ENCODE data around the gene EP300.

The EP300 gene

DNA sequence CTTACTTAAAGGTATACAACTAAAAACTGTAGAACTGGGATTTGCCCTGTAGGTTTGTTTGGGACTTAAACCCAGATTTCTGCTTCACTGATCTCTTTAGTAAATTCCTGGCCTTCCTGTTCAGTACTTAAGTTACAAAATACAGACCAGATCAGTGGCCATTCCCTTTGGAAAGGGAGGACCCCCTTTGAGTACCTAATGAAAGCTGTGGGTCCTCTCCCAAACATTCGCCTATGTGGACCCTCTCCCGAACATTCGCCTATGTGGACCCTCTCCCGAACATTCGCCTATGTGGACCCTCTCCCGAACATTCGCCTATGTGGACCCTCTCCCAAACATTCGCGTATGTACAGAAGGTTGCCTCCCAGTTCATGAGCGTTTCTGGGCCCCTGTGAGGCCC, 123.0 kb downstream of the EP300 start:
- peaks cover 0 to 14% (median 5%) of the 10 kb centered on the region in 5 experiments for H3K9me3 ChIP-seq (ENCODE audit: control extremely low read depth in 1 of 5, control insufficient read depth in 4 of 5, insufficient read depth in 2 of 5, low read depth in 1 of 5, low read length in 4 of 5)
- no peak overlapping the region for H3K4me3 ChIP-seq (ENCODE audit: control insufficient read depth in 1 of 7, extremely low read depth in 1 of 7, insufficient read depth in 4 of 7, low read depth in 2 of 7, low read length in 6 of 7)
- ChIA-PET CTCF (interaction anchor here (0.8 to 2.0 kb wide), 3 partner anchors 15 to 22 kb away, joined by 3 to 6 read pairs (median 4); no protein-coding TSS in a partner anchor), POLR2A (no interaction called here)
- DNase-seq: no peak
- 98% methylated on average over 10 of the region's 10 CpGs for WGBS (ENCODE audit: insufficient coverage)
- H3K27ac ChIP-seq (ENCODE audit: insufficient read depth in 1 of 2, low read depth in 1 of 2, low read length in 2 of 2, poor library complexity in 1 of 2, severe bottlenecking in 2 of 2): no peak overlapping the region
- H3K27me3 ChIP-seq (replicated peaks in 2 of 5; ENCODE audit: control insufficient read depth in 4 of 5, insufficient read depth in 5 of 5, low read length in 4 of 5): no peaks in the 10 kb centered on the region
- peaks cover 12 to 45% (median 34%) of the 10 kb centered on the region in 4 experiments for H3K36me3 ChIP-seq (ENCODE audit: control insufficient read depth in 4 of 4, insufficient read depth in 4 of 4, low read length in 3 of 4)
- peaks cover 0 to 22% (median 15%) of the 10 kb centered on the region in 4 experiments for H3K4me1 ChIP-seq (ENCODE audit: control extremely low read depth in 1 of 4, control insufficient read depth in 4 of 4, insufficient read depth in 4 of 4, low read length in 3 of 4)

GRCh38 chr22:41215926-41216325, 123.5 kb downstream of the EP300 start:
- Histone ChIP-seq H3K4me3 (ENCODE audit: control insufficient read depth in 1 of 7, extremely low read depth in 1 of 7, insufficient read depth in 4 of 7, low read depth in 2 of 7, low read length in 6 of 7) (no peak overlapping the region), H3K36me3 (ENCODE audit: control insufficient read depth in 4 of 4, insufficient read depth in 4 of 4, low read length in 3 of 4) (peaks cover 13 to 45% (median 35%) of the 10 kb centered on the region in 4 experiments), H3K27ac (ENCODE audit: insufficient read depth in 1 of 2, low read depth in 1 of 2, low read length in 2 of 2, poor library complexity in 1 of 2, severe bottlenecking in 2 of 2) (no peak overlapping the region), H3K9me3 (ENCODE audit: control extremely low read depth in 1 of 5, control insufficient read depth in 4 of 5, insufficient read depth in 2 of 5, low read depth in 1 of 5, low read length in 4 of 5) (peaks cover 0 to 14% (median 5%) of the 10 kb centered on the region in 5 experiments), H3K4me1 (ENCODE audit: control extremely low read depth in 1 of 4, control insufficient read depth in 4 of 4, insufficient read depth in 4 of 4, low read length in 3 of 4) (peaks cover 0 to 22% (median 15%) of the 10 kb centered on the region in 4 experiments), H3K27me3 (replicated peaks in 2 of 5; ENCODE audit: control insufficient read depth in 4 of 5, insufficient read depth in 5 of 5, low read length in 4 of 5) (no peaks in the 10 kb centered on the region)
- no peak for DNase-seq
- 100% methylated on average over 6 of the region's 7 CpGs for WGBS (ENCODE audit: insufficient coverage)
- POLR2A ChIA-PET: no interaction called here
- CTCF ChIA-PET: interaction anchor here (0.5 to 2.0 kb wide), 3 partner anchors 20 to 44 kb away, joined by 3 to 6 read pairs (median 4); no protein-coding TSS in a partner anchor

DNA sequence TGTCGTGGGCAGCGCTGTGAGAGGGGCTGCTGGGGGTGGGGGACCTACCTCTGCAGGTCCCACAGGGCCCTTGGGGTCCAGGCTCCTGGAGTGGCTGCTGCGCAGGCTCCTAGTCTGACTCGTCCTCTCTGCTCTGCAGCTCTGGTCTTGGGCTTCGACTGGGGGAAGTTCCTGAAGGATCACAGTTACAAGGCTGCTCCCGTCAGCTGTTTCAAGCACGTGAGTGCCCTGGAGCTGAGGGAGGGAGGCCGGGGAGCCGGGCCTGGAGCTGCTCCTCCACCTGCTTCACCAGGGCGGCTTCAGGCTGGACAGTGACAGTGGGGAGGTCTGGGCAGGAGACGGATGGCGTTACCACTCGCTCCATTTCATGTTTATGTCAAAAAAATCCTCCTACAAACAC, 124.6 kb downstream of the EP300 start:
- peaks cover 0 to 22% (median 15%) of the 10 kb centered on the region in 4 experiments for H3K4me1 ChIP-seq (ENCODE audit: control extremely low read depth in 1 of 4, control insufficient read depth in 4 of 4, insufficient read depth in 4 of 4, low read length in 3 of 4)
- CTCF ChIA-PET: interaction anchor here (0.8 to 1.9 kb wide), 4 partner anchors 10 to 38 kb away, joined by 3 to 7 read pairs (median 4); no protein-coding TSS in a partner anchor
- H3K4me3 ChIP-seq (ENCODE audit: control insufficient read depth in 1 of 7, extremely low read depth in 1 of 7, insufficient read depth in 4 of 7, low read depth in 2 of 7, low read length in 6 of 7): peak overlapping the region in 4 of 7 experiments; percentile 10 to 72 (median 41)
- POLR2A ChIA-PET: interaction anchor here (1.1 to 1.3 kb wide), 2 partner anchors 12 to 20 kb away, joined by 3 to 4 read pairs; partner anchors contain the start of gene L3MBTL2
- no peaks in the 10 kb centered on the region for H3K27me3 ChIP-seq (replicated peaks in 2 of 5; ENCODE audit: control insufficient read depth in 4 of 5, insufficient read depth in 5 of 5, low read length in 4 of 5)
- 70% methylated on average over 7 of the region's 13 CpGs for WGBS (ENCODE audit: insufficient coverage)
- H3K27ac ChIP-seq (ENCODE audit: insufficient read depth in 1 of 2, low read depth in 1 of 2, low read length in 2 of 2, poor library complexity in 1 of 2, severe bottlenecking in 2 of 2): peak overlapping the region in 1 of 2 experiments; percentile 70
- H3K9me3 ChIP-seq (ENCODE audit: control extremely low read depth in 1 of 5, control insufficient read depth in 4 of 5, insufficient read depth in 2 of 5, low read depth in 1 of 5, low read length in 4 of 5): peaks cover 0 to 14% (median 5%) of the 10 kb centered on the region in 5 experiments
- DNase-seq: no peak
- H3K36me3 ChIP-seq (ENCODE audit: control insufficient read depth in 4 of 4, insufficient read depth in 4 of 4, low read length in 3 of 4): peaks cover 13 to 49% (median 36%) of the 10 kb centered on the region in 4 experiments

- H3K36me3 ChIP-seq (ENCODE audit: control insufficient read depth in 4 of 4, insufficient read depth in 4 of 4, low read length in 3 of 4): peaks cover 16 to 52% (median 41%) of the 10 kb centered on the region in 4 experiments
- DNase-seq: peak; percentile 62 to 92 (median 90)
- H3K4me3 ChIP-seq (ENCODE audit: control insufficient read depth in 1 of 7, extremely low read depth in 1 of 7, insufficient read depth in 4 of 7, low read depth in 2 of 7, low read length in 6 of 7): peak overlapping the region in 6 of 7 experiments; percentile 20 to 72 (median 44)
- H3K27ac ChIP-seq (ENCODE audit: insufficient read depth in 1 of 2, low read depth in 1 of 2, low read length in 2 of 2, poor library complexity in 1 of 2, severe bottlenecking in 2 of 2): peak overlapping the region; percentile 27 to 70
- peaks cover 0 to 22% (median 15%) of the 10 kb centered on the region in 4 experiments for H3K4me1 ChIP-seq (ENCODE audit: control extremely low read depth in 1 of 4, control insufficient read depth in 4 of 4, insufficient read depth in 4 of 4, low read length in 3 of 4)
- no peaks in the 10 kb centered on the region for H3K27me3 ChIP-seq (replicated peaks in 2 of 5; ENCODE audit: control insufficient read depth in 4 of 5, insufficient read depth in 5 of 5, low read length in 4 of 5)
- CTCF ChIA-PET: interaction anchor here (0.8 to 1.9 kb wide), 5 partner anchors 10 to 37 kb away, joined by 3 to 7 read pairs (median 5); no protein-coding TSS in a partner anchor
- WGBS (ENCODE audit: insufficient coverage): 18% methylated on average over 14 of the region's 16 CpGs
- POLR2A ChIA-PET: interaction anchor here (0.6 to 1.3 kb wide), 3 partner anchors 13 to 73 kb away, joined by 3 to 7 read pairs (median 4); partner anchors contain the start of gene L3MBTL2
- peaks cover 0 to 14% (median 5%) of the 10 kb centered on the region in 5 experiments for H3K9me3 ChIP-seq (ENCODE audit: control extremely low read depth in 1 of 5, control insufficient read depth in 4 of 5, insufficient read depth in 2 of 5, low read depth in 1 of 5, low read length in 4 of 5)
These were observed 125.3 kb downstream of the EP300 start for GRCh38 chr22:41217553-41218157.

DNA sequence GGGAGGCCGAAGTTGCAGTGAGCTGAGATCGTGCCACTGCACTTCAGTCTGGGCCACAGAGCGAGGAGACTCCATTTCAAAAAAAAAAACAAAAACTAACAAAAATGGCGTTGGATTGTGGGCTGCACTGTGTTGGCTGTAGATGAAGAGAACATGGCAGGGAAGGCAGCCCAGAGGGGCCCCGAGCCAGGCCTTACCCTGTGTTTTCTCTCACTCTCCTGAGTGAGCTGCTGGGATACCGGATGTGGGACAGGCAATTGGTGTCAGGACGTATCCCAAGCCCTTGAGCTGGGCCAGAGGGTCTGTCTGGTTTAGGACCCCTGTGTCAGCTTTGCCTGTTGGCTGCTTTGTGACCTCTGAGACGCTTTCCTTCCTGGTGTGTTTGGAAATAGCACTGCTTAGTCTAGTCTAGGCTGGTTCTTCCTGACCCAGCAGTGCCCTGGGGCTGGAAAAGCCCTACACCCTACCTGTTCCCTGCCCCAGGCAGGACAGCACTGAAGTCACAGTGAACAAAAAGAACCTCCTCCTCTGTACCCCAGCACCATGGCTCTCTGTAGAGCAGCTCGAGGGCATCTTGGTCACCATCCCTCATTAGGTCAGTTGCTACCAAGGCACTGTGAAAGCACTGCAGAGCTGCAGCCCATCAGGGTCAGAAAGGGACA, 130.6 kb downstream of the EP300 start:
- ChIA-PET CTCF (interaction anchor here (0.6 to 1.4 kb wide), 2 partner anchors 9 to 41 kb away, joined by 3 read pairs; no protein-coding TSS in a partner anchor), POLR2A (no interaction called here)
- H3K4me3 ChIP-seq (ENCODE audit: control insufficient read depth in 1 of 7, extremely low read depth in 1 of 7, insufficient read depth in 4 of 7, low read depth in 2 of 7, low read length in 6 of 7): no peak overlapping the region
- H3K4me1 ChIP-seq (ENCODE audit: control extremely low read depth in 1 of 4, control insufficient read depth in 4 of 4, insufficient read depth in 4 of 4, low read length in 3 of 4): peaks cover 0 to 5% (median 1%) of the 10 kb centered on the region in 4 experiments
- H3K36me3 ChIP-seq (ENCODE audit: control insufficient read depth in 4 of 4, insufficient read depth in 4 of 4, low read length in 3 of 4): peaks cover 16 to 71% (median 54%) of the 10 kb centered on the region in 4 experiments
- no peak overlapping the region for H3K27ac ChIP-seq (ENCODE audit: insufficient read depth in 1 of 2, low read depth in 1 of 2, low read length in 2 of 2, poor library complexity in 1 of 2, severe bottlenecking in 2 of 2)
- no peaks in the 10 kb centered on the region for H3K9me3 ChIP-seq (ENCODE audit: control extremely low read depth in 1 of 5, control insufficient read depth in 4 of 5, insufficient read depth in 2 of 5, low read depth in 1 of 5, low read length in 4 of 5)
- no peaks in the 10 kb centered on the region for H3K27me3 ChIP-seq (replicated peaks in 2 of 5; ENCODE audit: control insufficient read depth in 4 of 5, insufficient read depth in 5 of 5, low read length in 4 of 5)
- DNase-seq: no peak
- 96% methylated on average over 6 of the region's 9 CpGs for WGBS (ENCODE audit: insufficient coverage)

DNA sequence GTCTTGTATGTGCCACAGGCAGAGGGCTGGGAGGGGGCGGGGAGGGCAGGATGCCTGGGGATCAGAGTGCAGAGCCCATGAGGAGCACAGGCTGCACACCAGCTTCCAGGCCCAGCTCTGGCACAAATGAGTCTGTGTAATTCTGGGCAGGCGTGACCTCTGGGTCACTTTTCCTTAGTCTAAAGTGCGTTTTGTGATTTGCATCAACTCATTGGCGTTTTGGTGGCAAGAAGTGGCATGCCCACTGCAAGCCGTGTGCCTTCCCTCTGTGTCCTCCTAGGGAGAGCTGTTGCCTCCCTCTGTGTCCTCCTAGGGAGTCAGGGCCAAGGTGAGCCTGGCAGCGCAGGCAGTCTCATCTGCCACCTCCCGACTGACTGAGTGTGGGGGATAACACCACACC, 131.1 kb downstream of the EP300 start:
- CTCF ChIA-PET: interaction anchor here (1.4 kb wide), 1 partner anchor 42 kb away, joined by 3 read pairs; no protein-coding TSS in a partner anchor
- Histone ChIP-seq H3K27ac (ENCODE audit: insufficient read depth in 1 of 2, low read depth in 1 of 2, low read length in 2 of 2, poor library complexity in 1 of 2, severe bottlenecking in 2 of 2) (no peak overlapping the region), H3K4me3 (ENCODE audit: control insufficient read depth in 1 of 7, extremely low read depth in 1 of 7, insufficient read depth in 4 of 7, low read depth in 2 of 7, low read length in 6 of 7) (no peak overlapping the region), H3K4me1 (ENCODE audit: control extremely low read depth in 1 of 4, control insufficient read depth in 4 of 4, insufficient read depth in 4 of 4, low read length in 3 of 4) (no peaks in the 10 kb centered on the region), H3K27me3 (replicated peaks in 2 of 5; ENCODE audit: control insufficient read depth in 4 of 5, insufficient read depth in 5 of 5, low read length in 4 of 5) (no peaks in the 10 kb centered on the region), H3K9me3 (ENCODE audit: control extremely low read depth in 1 of 5, control insufficient read depth in 4 of 5, insufficient read depth in 2 of 5, low read depth in 1 of 5, low read length in 4 of 5) (no peaks in the 10 kb centered on the region), H3K36me3 (ENCODE audit: control insufficient read depth in 4 of 4, insufficient read depth in 4 of 4, low read length in 3 of 4) (peaks cover 16 to 74% (median 57%) of the 10 kb centered on the region in 4 experiments)
- WGBS (ENCODE audit: insufficient coverage): 98% methylated on average over 5 of the region's 7 CpGs
- DNase-seq: no peak
- POLR2A ChIA-PET: no interaction called here

All from common myeloid progenitor, CD34-positive (primary cell).